MM.1S (cell line): ENCODE data around the gene ASPSCR1.

ENCODE experiments used
- DNase-seq: peaks from one replicate; pipeline ENCODE4 v3.0.0-alpha.2; 2015
- H2AFZ ChIP-seq: fragments of 300-600 bp; sonication (generic); 2 replicates; pipeline ENCODE4 v1.6.0; 2016; ENCODE audit warnings: antibody characterized with exemption, low read length
- H3F3A ChIP-seq: fragments of 300-600 bp; sonication (generic); 2 replicates; pipeline ENCODE4 v1.6.1; 2016; ENCODE audit warnings: mild to moderate bottlenecking, antibody characterized with exemption, low read length, moderate library complexity, mixed read lengths; ENCODE audit not compliant: insufficient read depth
- H3K27ac ChIP-seq: fragments of 300-600 bp; sonication (generic); 2 replicates; pipeline ENCODE4 v1.5.1; 2016; ENCODE audit warnings: mild to moderate bottlenecking, low read length
- H3K27me3 ChIP-seq: fragments of 300-600 bp; sonication (generic); replicated peaks from 2 replicates; pipeline ENCODE4 v1.6.0; 2016; ENCODE audit warnings: low read length; ENCODE audit not compliant: insufficient read depth
- H3K36me3 ChIP-seq: fragments of 300-600 bp; sonication (generic); replicated peaks from 2 replicates; pipeline ENCODE4 v1.6.1; 2016; ENCODE audit warnings: mild to moderate bottlenecking, low read length, mixed read lengths; ENCODE audit not compliant: insufficient read depth
- H3K4me1 ChIP-seq: fragments of 300-600 bp; sonication (generic); 2 replicates; pipeline ENCODE4 v1.6.1; 2016; ENCODE audit warnings: low read length, mixed read lengths
- H3K4me2 ChIP-seq: fragments of 300-600 bp; sonication (generic); 2 replicates; pipeline ENCODE4 v1.6.0; 2016; ENCODE audit warnings: low read depth, low read length
- H3K4me3 ChIP-seq: fragments of 300-600 bp; sonication (generic); 2 replicates; pipeline ENCODE4 v1.5.1; 2016; ENCODE audit warnings: low read length, mixed read lengths
- H3K79me2 ChIP-seq: fragments of 300-600 bp; sonication (generic); 2 replicates; pipeline ENCODE4 v1.6.1; 2016; ENCODE audit warnings: mixed run types, low read length, mixed read lengths
- H3K9ac ChIP-seq: fragments of 300-600 bp; sonication (generic); 2 replicates; pipeline ENCODE4 v1.6.1; 2016; ENCODE audit warnings: low read length, mixed read lengths
- H3K9me2 ChIP-seq: fragments of 300-600 bp; sonication (generic); replicated peaks from 2 replicates; pipeline ENCODE4 v1.6.1; 2016; ENCODE audit warnings: mild to moderate bottlenecking, low read length, mixed read lengths; ENCODE audit not compliant: insufficient read depth
- H3K9me3 ChIP-seq: fragments of 300-600 bp; sonication (generic); replicated peaks from 2 replicates; pipeline ENCODE4 v1.6.1; 2016; ENCODE audit warnings: mild to moderate bottlenecking, low read length, mixed read lengths; ENCODE audit not compliant: insufficient read depth
- H4K20me1 ChIP-seq: fragments of 300-600 bp; sonication (generic); 2 replicates; pipeline ENCODE4 v1.6.1; 2016; ENCODE audit warnings: mild to moderate bottlenecking, low read length, moderate library complexity, mixed read lengths; ENCODE audit not compliant: insufficient read depth
- CTCF ChIP-seq: fragments of 300-600 bp; sonication (generic); IDR thresholded peaks from 2 replicates; pipeline ENCODE4 v1.5.1; 2016; ENCODE audit warnings: antibody characterized with exemption, low read length, mixed read lengths
- EZH2 ChIP-seq: fragments of 300-600 bp; sonication (generic); optimal IDR thresholded peaks from 2 replicates; pipeline ENCODE3; 2017; ENCODE audit warnings: low read depth, mild to moderate bottlenecking, antibody characterized with exemption, low read length, mixed read lengths
- EZH2phosphoT487 ChIP-seq: fragments of 300-600 bp; sonication (generic); IDR thresholded peaks from 2 replicates; pipeline ENCODE4 v1.6.1; 2018; ENCODE audit warnings: antibody characterized with exemption, low read length

Gene ASPSCR1

GRCh38 chr17:82022310-82022980, 45.0 kb downstream of the ASPSCR1 start, which contains the start of gene CENPX:
CENPX (minus strand) TSS chr17:82022878; CDS start chr17:82022861, 17 bp downstream.
- Histone ChIP-seq H3K9ac (peak within 1 kb of the TSS; percentile 92), H3K27me3 (no peaks in the 10 kb centered on the region), H3K36me3 (no peaks in the 10 kb centered on the region), H3K9me2 (no peaks in the 10 kb centered on the region), H3K4me1 (peaks cover 9% of the 10 kb centered on the region), H2AFZ (peak within 1 kb of the TSS; percentile 93), H3K4me2 (peak within 1 kb of the TSS; percentile 98), H3F3A (peaks cover 13% of the 10 kb centered on the region), H3K27ac (peak within 1 kb of the TSS; percentile 27; the same call in 1 of the 2 replicates), H3K4me3 (peak within 1 kb of the TSS; percentile 100), H3K9me3 (no peaks in the 10 kb centered on the region), H3K79me2 (peaks cover 39% of the 10 kb centered on the region), H4K20me1 (no peaks in the 10 kb centered on the region)
- TF ChIP-seq EZH2: no peak
- no peak for TF ChIP-seq EZH2phosphoT487
- TF ChIP-seq CTCF: no peak
- no peak for DNase-seq

GRCh38 chr17:82022981-82023446, 45.6 kb downstream of the ASPSCR1 start, which contains the start of gene LRRC45:
LRRC45 (plus strand) TSS chr17:82023305; CDS start chr17:82023644, 339 bp downstream.
- H3K27ac ChIP-seq: peak within 1 kb of the TSS; percentile 27; the same call in 1 of the 2 replicates
- H2AFZ ChIP-seq: peak within 1 kb of the TSS; percentile 93
- H3K27me3 ChIP-seq: no peaks in the 10 kb centered on the region

GRCh38 chr17:82023447-82024241, 46.2 kb downstream of the ASPSCR1 start:
- peak overlapping the region; percentile 87 for H2AFZ ChIP-seq
- no peaks in the 10 kb centered on the region for H4K20me1 ChIP-seq
- DNase-seq: peak; percentile 35
- H3K79me2 ChIP-seq: peaks cover 39% of the 10 kb centered on the region
- TF ChIP-seq EZH2phosphoT487 (no peak), CTCF (no peak), EZH2 (no peak)
- no peak overlapping the region for H3K27ac ChIP-seq
- H3K4me3 ChIP-seq: peak overlapping the region; percentile 94
- peaks cover 13% of the 10 kb centered on the region for H3F3A ChIP-seq
- no peaks in the 10 kb centered on the region for H3K9me3 ChIP-seq
- no peaks in the 10 kb centered on the region for H3K36me3 ChIP-seq
- H3K9me2 ChIP-seq: no peaks in the 10 kb centered on the region
- H3K4me1 ChIP-seq: peaks cover 9% of the 10 kb centered on the region
- H3K27me3 ChIP-seq: no peaks in the 10 kb centered on the region
- peak overlapping the region; percentile 76 for H3K4me2 ChIP-seq
- peak overlapping the region; percentile 72 for H3K9ac ChIP-seq

More at GRCh38 chr17:82022981-82023446, 45.6 kb downstream of the ASPSCR1 start, which contains the start of gene LRRC45:
- Histone ChIP-seq H3K4me3 (peak within 1 kb of the TSS; percentile 100), H3K79me2 (peaks cover 39% of the 10 kb centered on the region), H3K36me3 (no peaks in the 10 kb centered on the region), H4K20me1 (no peaks in the 10 kb centered on the region), H3K9me3 (no peaks in the 10 kb centered on the region), H3K9me2 (no peaks in the 10 kb centered on the region), H3K4me2 (peak within 1 kb of the TSS; percentile 98), H3F3A (peaks cover 13% of the 10 kb centered on the region), H3K4me1 (peaks cover 9% of the 10 kb centered on the region), H3K9ac (peak within 1 kb of the TSS; percentile 92)
- TF ChIP-seq EZH2: no peak
- TF ChIP-seq EZH2phosphoT487: no peak
- no peak for TF ChIP-seq CTCF
- DNase-seq: peak; percentile 99
